Measurements from ENCODE around the gene PRKCE.

DNA sequence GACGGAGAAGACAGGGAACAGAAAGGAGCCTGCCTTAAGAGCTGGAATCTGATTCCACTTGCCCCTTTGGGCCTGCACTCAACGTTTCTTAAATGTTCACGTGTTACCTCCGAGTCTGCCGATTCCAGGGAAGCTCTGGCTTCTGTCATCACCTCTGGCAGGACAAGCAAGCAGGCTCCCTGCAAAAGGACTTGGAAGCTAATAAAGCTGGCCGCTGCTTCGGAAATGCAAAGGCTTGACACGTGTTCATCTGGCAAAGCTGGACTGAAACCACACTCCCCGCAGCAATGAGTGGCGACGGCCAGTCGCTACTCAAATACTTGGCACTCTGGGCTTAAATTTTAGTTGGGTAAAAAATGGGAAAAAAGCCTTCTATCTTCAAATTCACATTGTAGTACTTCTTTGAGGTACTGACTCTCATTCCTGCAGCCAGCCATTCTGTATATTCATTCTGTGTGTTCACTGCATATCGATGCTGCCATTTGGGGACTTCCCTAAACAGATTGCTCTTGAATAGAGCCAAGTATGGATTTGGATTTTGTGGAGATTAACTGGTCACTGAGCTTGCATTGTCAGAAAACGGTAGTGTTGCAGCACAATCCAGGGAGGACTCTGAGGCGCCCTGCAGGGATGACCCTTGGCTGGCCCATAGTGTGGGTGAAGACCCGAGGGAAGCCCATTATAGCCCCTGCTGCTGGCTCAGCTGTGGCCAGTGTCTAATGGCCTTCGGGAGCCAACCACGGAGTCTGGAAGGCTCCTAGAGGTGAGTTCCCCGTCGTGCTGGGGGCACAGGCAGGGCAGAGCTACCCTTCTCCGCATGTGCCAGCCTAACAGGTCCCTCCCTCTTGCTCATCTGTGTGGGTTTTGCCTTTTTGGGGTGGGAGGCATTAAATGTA, 231.5 kb downstream of the PRKCE start:
- TF ChIP-seq YY1 (IDR thresholded peaks at IDR 0.05; ENCODE audit: insufficient read depth, insufficient read length) (no peak), ZNF274 (IDR thresholded peaks at IDR 0.05; ENCODE audit: low read depth, low read length) (no peak)

Data from NT2/D1 (cell line).